ENCODE data around the gene PHACTR3.

Gene PHACTR3

GRCh38 chr20:59827138-59828056 is 223.1 kb downstream of the PHACTR3 start:
- H3K27ac ChIP-seq: peak overlapping the region; percentile 25
- TF ChIP-seq ZFX (IDR thresholded peaks at IDR 0.05) (no peak), CTCF (conservative IDR thresholded peaks at IDR 0.05) (no peak)

GRCh38 chr20:59828125-59829053 is 224.0 kb downstream of the PHACTR3 start:
- TF ChIP-seq CTCF (conservative IDR thresholded peaks at IDR 0.05) (no peak), ZFX (IDR thresholded peaks at IDR 0.05) (no peak)
- no peak overlapping the region for H3K27ac ChIP-seq

GRCh38 chr20:59829054-59829785 is 224.9 kb downstream of the PHACTR3 start:
- no peak overlapping the region for H3K27ac ChIP-seq

GRCh38 chr20:59829786-59830664 is 225.7 kb downstream of the PHACTR3 start:
- no peak overlapping the region for H3K27ac ChIP-seq
- TF ChIP-seq CTCF (conservative IDR thresholded peaks at IDR 0.05) (no peak), ZFX (IDR thresholded peaks at IDR 0.05) (no peak)

More at GRCh38 chr20:59829054-59829785, 224.9 kb downstream of the PHACTR3 start:
- no peak for TF ChIP-seq ZFX (IDR thresholded peaks at IDR 0.05)
- TF ChIP-seq CTCF (conservative IDR thresholded peaks at IDR 0.05): no peak

GRCh38 chr20:59830665-59831023 is 226.3 kb downstream of the PHACTR3 start:
- TF ChIP-seq CTCF (conservative IDR thresholded peaks at IDR 0.05): no peak
- no peak for TF ChIP-seq ZFX (IDR thresholded peaks at IDR 0.05)

More at GRCh38 chr20:59830665-59831023, 226.3 kb downstream of the PHACTR3 start:
- H3K27ac ChIP-seq: no peak overlapping the region

All from C4-2B (cell line).